Panc1 (cell line): ENCODE data around the gene CREM.

ENCODE experiments used
- POLR2AphosphoS5 ChIP-seq: IDR thresholded peaks from 2 replicates; pipeline ENCODE4 v1.6.1; 2012; ENCODE audit warnings: mild to moderate bottlenecking, low read depth, low read length, moderate library complexity
- SIN3A ChIP-seq: IDR thresholded peaks from 2 replicates; pipeline ENCODE4 v1.6.1; 2012; ENCODE audit warnings: low read depth, mild to moderate bottlenecking, low read length, moderate library complexity, borderline replicate concordance; ENCODE audit not compliant: insufficient read depth
- TCF7L2 ChIP-seq: IDR thresholded peaks from 2 replicates; pipeline ENCODE4 v1.6.1; 2011; ENCODE audit warnings: mild to moderate bottlenecking, low read depth, low read length, inconsistent platforms
- TF ChIP-seq, protein P1 (sequence below): fragments of 450-650 bp; IDR thresholded peaks from 2 replicates; pipeline ENCODE4 v1.5.1; 2017; ENCODE audit warnings: mild to moderate bottlenecking
- TF ChIP-seq, protein P2 (sequence below), 2 experiments: IDR thresholded peaks; 2 replicates each; pipeline ENCODE4 v1.6.1; 2011 to 2012; ENCODE audit warnings: low read depth in 2 of 2, control low read depth in 1 of 2, low read length in 1 of 2, mild to moderate bottlenecking in 1 of 2, moderate library complexity in 1 of 2; ENCODE audit not compliant: insufficient read depth in 1 of 2

GRCh38 chr10:35212856-35213255, 86.2 kb downstream of the CREM start:
- TF ChIP-seq, protein P1, sequence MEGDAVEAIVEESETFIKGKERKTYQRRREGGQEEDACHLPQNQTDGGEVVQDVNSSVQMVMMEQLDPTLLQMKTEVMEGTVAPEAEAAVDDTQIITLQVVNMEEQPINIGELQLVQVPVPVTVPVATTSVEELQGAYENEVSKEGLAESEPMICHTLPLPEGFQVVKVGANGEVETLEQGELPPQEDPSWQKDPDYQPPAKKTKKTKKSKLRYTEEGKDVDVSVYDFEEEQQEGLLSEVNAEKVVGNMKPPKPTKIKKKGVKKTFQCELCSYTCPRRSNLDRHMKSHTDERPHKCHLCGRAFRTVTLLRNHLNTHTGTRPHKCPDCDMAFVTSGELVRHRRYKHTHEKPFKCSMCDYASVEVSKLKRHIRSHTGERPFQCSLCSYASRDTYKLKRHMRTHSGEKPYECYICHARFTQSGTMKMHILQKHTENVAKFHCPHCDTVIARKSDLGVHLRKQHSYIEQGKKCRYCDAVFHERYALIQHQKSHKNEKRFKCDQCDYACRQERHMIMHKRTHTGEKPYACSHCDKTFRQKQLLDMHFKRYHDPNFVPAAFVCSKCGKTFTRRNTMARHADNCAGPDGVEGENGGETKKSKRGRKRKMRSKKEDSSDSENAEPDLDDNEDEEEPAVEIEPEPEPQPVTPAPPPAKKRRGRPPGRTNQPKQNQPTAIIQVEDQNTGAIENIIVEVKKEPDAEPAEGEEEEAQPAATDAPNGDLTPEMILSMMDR: no peak
- TF ChIP-seq, protein P2, sequence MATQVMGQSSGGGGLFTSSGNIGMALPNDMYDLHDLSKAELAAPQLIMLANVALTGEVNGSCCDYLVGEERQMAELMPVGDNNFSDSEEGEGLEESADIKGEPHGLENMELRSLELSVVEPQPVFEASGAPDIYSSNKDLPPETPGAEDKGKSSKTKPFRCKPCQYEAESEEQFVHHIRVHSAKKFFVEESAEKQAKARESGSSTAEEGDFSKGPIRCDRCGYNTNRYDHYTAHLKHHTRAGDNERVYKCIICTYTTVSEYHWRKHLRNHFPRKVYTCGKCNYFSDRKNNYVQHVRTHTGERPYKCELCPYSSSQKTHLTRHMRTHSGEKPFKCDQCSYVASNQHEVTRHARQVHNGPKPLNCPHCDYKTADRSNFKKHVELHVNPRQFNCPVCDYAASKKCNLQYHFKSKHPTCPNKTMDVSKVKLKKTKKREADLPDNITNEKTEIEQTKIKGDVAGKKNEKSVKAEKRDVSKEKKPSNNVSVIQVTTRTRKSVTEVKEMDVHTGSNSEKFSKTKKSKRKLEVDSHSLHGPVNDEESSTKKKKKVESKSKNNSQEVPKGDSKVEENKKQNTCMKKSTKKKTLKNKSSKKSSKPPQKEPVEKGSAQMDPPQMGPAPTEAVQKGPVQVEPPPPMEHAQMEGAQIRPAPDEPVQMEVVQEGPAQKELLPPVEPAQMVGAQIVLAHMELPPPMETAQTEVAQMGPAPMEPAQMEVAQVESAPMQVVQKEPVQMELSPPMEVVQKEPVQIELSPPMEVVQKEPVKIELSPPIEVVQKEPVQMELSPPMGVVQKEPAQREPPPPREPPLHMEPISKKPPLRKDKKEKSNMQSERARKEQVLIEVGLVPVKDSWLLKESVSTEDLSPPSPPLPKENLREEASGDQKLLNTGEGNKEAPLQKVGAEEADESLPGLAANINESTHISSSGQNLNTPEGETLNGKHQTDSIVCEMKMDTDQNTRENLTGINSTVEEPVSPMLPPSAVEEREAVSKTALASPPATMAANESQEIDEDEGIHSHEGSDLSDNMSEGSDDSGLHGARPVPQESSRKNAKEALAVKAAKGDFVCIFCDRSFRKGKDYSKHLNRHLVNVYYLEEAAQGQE (IDR thresholded peaks at IDR 0.05; ENCODE audit: insufficient read depth in 1 of 2, low read depth in 2 of 2, low read length in 1 of 2): no peak
- no peak for TF ChIP-seq POLR2AphosphoS5
- TF ChIP-seq SIN3A: no peak
- no peak for TF ChIP-seq TCF7L2
